CD1c-positive myeloid dendritic cell (primary cell): ENCODE data around the gene TCF7L2.
A peak's percentile ranks its signal among the peaks of the same experiment; 100 is the strongest.

ENCODE experiments used
- DNase-seq: peaks from one replicate; pipeline ENCODE4 v3.0.0-alpha.2; 2016; ENCODE audit errors: extremely low spot score

The TCF7L2 gene

DNA sequence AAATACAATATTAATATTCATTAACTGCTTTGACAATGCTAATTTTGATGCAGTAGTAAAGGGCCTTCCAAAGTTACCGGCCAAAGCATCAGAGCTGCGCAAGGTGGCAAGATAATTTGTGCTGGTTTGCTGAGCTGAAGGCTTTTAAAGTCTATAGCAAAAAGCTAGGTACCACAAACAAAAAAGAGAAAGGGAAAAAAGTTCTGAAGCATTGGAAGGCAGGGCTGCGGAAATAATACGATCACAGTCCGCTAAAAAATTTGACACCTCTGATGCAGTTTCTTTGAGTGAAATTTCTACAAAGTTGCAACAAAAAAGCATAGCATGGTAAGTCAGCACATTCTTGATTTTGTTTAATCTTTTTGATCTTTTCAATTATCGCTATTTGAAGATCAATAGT is 175.6 kb downstream of the TCF7L2 start:
- DNase-seq, result no peak

DNA sequence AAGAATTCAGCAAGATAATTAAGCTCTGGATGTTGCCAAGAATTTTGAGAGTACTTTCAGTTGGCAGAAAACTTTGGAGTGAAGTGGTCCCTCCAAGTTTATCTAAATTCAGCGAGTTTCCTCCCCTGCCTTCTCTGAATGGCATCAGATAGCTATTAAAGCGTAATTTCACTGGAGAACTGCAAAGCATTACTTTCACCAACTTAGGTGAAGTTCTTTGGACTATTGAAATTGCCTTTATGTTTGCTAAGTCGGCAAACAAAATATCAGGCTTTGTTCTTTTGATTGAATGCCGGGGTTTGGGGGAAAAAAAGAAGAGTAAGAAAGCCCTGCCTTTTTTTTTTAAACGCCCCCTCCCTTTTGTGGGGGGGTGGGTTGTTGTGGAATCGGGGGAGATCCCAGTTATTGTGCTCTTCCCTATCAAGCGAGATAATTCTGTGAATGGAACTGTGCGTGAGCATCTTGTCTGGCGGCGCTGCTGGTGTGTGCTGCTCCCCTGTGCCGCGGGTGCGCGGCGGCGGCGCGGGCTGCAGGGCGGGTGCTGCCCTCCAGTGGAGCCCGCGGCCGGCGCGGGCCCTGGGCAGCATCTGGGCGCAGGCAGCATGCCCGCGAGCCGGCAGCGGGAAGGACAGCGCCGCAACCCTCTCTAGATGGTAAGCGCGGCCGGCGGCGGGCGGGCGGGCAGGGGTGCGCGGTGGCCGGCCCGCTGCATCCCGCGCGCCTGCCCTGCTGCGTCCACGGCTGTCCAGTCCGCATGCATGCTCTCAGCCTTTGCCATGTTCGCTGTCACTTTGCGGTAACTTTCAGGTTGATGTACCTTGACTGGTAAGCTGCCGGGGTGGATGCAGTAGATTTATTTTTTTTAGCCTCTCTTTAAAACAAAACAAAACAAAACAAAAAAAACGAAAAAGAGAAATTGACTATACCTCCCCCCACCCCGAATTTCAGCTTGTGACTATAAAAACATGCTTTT is 176.5 kb downstream of the TCF7L2 start:
- DNase-seq, result peak; percentile 81

DNA sequence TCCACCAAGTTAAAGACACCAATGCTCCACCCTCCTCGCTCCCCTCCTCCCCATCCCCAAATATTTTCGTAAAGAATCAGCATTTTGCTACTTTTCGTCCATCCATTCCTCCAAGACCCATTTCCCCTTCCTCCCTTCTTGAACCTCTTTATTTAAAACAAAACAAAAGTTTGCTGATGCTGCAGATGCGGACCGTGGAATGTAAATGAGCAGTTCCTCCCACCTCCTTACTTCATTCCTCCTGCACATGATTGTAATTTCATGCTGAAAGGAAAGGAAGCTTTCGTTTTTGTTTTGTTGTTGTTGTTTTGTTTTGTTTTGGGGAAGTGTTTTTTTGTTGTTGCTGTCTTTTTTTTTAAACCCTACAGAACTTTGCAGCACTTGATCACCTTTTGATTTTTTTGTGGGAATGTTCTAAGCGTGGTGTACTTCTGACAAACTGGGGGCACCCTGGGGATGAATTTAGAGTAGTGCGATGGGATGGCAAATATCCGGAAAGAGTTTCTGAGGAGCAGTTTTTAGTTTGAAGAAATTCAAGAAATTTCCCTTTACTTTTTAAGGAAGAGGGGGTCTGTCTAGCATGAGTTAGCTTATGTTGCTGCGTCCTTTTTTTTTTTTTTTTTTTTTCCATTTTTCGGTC is 177.3 kb downstream of the TCF7L2 start:
- DNase-seq, result peak; percentile 11

DNA sequence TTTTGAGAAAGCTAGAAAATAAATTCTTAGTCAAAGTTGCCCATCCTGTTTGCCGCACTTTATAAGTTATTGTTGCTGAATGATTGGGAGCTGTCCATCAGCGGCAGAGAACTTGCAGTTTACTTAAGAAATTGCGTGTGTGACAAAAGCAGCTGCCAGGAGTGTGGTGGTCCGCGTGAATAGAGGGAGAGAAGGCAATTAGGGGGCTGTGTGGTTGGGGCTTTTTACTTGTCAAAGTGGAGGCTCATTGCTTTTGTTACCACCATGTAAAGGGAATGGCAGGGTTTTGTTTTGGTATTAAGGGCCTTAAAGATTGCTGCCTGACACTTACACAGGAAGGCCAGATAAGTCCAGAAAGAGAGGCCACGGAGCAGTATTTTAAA is 177.8 kb downstream of the TCF7L2 start:
- DNase-seq, result no peak

DNA sequence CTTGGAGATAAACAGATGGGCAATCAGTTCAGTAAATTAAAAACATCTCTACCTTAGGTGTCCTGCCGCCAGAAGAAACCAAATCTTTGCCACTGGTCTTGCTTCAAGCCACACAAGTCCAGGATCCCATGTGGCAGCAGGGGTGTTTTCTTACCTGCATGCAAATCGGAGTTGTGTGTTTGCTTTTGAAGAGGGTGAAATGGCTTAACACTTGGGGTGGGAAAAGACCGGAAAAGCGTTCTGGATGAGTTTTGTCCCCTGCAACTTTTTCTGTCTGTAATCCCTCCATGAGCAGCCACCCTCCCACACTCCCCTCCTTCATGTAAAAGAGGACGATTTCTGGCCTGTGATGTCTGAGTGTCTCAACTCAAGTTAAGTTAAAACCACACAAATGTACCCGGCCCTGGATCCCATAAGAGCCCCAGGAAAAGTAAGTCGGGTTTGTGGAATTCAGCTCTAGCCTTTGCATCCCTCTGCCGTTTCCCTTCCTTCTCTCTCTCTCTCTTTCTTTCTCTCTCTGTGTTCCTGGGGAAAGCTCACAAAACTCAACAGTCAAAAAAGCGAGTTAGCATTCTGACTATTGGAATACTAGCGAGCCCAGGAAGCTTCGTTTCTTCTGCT is 178.5 kb downstream of the TCF7L2 start:
- DNase-seq, result no peak

DNA sequence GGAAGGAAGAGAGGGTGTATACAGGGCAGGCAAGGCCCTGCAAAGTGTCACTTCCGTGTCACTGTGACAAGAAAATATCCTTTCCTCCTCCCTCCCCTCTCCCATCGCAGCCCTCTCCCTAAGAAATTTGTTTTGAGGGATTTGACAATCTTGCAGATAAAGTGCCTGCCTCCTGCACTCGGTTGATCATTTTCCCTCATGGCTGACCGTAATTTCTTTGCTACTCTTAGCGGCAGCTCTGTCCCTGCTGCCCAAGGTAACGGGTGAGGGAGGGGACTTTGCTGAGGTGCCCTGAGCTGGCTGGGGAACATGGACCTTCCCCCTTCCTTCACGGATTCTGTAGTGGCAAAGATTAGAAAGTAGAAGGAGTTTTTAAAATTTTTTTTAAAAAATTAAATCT is 179.1 kb downstream of the TCF7L2 start:
- no peak for DNase-seq

DNA sequence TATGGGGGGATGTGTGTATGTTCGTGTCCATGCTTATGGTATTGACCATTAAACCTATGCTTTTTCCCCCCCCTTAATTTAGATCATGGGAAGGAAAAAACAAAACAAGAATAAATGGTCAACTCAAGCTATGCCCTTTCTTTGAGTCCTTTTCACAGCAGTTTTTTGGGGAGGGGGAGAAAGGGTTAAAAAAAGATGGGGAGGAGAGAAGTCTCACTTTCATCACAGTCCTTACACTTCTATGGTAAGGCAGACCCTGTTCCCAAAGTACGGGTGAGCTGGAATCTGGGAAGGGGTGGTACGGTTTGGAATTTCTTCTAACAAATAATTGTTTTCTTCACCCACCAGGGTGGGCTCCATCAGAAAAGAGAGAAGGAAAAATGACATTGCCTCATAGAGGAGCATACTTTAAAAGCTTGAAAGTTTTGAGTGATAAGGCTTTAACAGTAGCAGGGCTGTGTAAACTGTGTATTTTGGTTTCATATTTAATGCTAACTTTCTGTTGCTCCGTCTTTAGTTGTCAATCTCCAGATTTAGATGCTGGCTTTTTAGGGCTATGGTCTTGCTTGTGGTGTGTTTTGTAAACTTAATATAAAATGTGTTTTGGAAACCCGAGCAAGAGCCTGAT is 180.1 kb downstream of the TCF7L2 start:
- DNase-seq, result no peak

DNA sequence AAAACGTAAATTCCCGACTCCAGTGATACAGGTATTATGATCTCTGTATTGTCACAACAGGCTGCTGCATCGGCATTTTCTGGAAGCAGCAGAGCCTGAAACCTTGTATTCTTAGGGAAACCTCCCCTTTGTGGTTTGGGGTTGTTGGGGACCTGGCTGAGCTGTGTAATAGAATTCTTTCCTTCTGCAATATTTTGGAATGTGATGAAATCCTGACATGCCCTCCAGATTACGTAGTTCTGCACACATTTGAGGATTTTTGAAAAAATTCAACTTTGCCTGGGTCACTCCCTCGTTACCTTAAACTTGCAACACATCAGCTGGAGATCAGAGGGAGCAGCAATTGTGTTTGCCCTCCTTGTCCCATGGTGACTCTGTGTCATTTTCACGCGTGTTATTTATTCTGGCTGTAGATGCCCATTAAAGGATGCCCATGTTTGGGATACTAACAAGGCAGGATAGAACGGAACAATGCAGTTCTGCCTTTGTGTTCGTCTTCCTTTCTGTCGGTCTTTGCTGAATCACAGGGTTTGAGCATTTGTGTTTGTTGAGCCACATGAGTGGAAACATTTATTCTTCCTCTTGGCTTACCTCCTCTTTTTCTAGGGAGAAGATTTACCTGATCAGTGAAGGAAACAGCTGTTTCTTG is 181.7 kb downstream of the TCF7L2 start:
- no peak for DNase-seq

DNA sequence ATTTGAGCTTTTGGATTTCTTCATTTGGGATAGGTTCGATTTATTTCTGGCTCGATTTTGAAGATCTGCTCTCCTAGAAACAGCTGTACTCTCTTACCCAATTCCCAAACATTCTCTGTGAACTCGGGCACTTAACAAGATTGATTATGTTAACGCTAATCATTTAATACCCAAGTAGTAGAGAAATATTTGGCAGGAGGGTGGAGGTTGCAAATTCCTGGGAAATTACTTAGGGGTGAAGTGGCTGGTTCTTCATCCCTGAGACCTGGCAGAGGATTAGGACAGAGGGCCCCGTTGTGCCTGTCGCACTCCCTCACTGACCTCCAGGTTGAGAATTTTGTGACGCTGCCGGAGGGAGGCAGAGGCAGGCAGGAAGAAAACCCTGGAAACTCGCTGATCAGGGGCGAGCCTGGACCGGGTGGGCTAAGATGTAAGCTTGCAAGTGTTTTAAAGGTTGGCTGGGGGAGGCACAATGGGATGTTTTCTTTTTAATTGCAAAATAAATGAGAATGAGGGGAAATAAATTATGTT is 182.6 kb downstream of the TCF7L2 start:
- no peak for DNase-seq

DNA sequence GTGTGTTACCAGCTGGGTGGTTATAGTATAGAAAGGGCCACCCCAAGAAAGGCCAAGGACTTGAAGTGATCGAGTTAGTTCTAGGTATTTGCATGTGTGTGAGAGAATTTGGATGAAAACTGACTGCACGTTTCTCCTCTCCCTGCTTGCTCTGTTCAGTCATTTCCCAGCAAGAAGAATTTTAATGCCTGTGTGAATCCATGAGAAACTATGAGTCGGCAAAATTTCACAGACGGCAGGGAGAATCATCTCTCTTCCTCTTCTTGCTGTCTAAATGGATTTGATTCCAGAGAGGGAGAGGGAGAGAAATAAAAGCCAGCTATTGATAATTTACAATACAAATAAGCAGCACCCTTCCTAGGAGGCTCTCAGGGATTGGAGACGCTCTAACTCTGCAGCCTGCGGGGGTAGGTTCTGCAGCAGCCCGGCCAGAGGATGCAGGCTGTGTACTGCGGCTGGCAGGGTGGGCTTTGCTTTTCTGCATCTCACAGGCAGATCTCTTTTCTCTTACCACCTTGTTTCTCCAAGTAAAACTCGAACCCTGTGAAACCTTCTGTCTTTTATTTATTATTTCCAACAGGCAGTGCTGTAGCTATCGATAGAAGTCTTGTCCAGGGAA is 183.6 kb downstream of the TCF7L2 start:
- peak; percentile 27 for DNase-seq

DNA sequence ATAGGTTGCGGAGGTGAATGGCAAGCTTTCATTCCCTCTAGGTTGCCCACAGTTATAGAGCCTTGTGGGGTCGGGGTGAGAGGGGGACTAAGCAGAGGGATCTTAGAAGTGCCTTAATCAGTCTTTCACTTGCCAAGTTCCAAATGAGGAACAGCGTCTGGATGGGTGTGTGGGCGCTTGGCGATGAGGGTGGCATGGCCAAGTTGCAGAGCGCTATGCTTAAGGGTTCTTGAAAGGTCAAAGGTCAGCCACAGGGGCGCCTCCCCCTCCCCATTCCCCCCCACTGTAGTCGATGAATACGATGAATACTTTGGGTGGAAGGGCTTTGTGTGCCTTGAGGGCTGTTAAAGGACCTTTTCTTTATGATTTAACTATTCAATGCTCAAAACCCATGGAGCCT is 185.0 kb downstream of the TCF7L2 start:
- DNase-seq, result peak; percentile 57

DNA sequence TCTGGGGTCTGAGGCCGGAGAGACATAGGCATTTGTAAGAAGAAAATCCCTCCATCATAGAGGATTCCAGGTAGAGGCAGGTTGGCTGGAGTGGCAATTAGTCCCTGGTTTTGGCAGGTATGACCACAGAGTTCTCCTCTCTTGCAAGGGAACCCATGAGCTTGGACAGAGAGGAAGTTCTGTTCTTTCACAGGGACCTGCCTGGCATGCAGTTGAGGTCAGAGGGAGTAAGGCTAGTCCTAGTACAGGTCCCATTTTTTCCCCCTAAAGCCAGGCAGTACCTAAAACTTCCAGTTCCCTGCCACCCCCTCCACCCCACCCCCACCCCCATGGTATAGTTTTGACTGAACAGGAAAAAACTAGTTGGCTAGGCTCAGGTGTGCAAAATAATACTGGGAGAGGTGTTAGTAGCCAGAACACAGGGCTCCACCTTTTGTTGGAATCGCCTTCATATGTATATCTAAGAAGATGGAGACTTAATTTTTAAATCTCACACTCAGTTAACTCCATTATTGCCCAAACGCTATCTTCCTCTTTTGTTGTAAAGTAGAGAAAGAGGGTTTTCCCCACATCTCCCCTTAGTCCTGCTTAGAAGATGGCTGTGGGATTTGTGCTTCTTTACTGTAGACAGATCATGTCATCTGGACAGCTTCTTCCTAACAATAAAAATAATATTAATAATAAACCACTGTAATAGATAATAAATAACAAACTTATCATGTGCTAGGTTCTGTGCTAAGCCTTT is 188.1 kb downstream of the TCF7L2 start:
- peak; percentile 34 for DNase-seq

DNA sequence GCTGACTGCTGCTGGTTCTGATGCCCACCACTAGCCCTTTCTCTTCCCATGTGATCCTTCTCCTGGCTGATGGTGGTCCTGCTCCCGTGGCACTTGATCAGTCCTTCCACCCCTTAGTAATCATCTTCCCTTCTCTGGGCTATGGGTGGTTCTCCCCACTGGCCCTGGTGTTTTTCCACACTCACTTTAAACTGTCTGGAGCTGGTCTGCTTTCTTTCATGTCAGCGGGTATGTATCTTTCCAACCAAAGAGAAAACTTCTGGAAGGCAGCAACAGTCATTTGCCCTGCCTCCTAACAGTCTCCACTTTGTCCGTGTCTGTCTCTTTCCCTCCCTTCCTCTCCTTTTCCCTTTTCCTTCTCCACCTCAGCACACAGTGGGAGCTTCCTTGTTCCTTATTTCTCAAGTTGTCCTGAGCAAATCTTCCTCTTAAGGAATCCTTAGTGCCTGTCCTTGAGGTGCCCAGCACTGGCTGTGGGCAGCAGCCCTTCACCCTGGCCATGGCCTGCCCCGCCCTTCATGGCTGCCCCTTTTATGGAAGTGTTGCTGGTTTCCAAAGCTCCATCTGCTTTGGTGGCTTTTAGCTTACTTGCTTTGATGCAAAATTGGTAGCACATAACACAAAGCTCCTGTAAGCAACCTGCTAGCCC is 189.0 kb downstream of the TCF7L2 start:
- no peak for DNase-seq

DNA sequence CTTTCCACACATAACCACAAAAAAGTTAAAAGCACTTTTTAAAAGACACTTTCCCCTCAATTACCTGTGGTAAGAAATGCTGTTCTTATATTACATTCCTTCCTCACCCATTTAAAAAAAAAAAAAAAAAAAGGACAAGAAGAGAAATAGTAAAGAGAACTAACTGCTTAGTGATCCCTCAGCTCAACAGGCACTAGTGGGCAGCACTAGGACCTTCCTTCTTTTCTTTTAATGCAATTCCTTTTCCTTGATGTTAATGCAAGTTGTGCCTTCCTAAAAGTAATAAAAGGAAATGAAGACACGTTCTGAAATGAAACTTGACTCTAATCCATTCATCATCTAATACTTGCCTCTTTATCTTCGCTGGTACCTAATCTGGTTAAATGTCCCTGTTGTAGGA is 189.7 kb downstream of the TCF7L2 start:
- DNase-seq, result no peak

DNA sequence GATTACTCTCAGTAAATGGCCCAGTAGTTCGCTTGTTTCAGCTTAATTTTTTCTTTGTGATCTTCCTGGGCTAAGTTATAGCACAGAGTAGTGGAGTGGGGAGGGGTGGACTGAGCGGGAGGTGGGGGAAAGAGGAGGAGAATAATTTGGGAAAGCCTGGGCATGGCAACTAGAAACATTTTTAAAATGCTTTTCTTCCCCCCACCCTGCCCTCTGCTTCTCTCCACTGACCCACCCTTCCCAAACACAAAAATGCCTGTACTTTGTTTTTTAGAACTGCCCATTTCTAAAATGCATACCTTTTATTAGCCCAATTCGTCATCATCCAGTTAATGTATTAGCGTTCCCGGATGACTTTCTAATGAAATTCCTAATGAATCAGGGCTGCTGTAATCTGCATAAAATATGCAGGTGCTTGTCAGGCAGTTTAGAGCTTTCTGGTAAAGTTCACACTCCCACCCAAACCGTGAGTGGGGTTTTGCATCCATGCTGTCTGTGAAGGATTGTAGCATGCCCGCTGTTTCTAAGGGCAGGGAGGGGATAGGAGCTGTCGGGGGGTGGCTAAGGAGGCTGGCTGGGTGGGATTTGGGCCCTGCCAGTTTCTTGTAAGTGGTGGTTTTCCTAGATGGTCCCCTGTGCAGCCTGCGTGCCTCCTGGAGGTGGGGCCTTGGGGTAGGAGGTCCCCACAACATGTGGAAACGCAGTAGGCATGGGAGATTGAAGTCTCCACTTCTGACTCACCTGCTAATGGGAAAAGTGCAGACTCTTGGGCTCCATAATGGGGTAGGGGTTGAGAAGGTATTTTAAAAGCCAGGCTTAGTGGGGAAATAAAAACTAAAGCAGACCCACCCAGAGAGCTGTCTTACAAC is 190.3 kb downstream of the TCF7L2 start:
- DNase-seq, result no peak

DNA sequence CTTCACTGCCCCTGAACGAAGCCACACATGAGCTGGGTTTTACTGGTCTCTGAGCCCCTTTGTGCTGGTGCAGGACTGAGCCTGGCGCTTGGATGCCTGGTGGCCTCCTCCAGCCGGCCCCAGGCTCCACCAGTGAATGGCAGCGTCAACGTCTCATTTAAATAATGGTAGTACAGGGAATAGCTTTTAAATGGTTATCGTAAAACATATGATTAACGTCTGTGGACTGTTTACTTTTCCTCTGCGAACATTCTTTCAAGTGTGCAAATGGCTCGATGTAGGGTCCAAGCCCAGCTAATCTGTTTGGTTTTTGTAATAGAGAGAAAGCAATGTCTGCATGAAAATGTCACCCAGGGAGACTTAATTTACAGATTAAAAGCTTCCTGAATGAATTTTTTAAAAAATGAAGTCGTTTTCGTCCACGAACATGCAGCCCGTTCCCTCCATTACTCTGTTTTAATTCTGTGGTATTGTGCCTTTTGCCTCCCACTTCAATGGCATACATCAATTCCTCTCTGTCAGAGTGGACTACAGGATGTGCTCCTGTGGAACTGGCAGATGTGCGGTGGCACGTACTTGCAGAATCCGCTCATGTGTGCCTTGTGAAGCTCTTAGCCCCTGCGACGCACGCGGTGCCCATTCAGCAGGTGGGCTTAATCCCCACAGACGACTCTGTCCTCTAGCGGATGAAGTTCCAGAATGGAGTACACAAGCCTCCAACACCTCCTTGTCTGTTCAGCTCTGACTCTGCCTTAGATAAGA is 192.7 kb downstream of the TCF7L2 start:
- DNase-seq, result no peak

DNA sequence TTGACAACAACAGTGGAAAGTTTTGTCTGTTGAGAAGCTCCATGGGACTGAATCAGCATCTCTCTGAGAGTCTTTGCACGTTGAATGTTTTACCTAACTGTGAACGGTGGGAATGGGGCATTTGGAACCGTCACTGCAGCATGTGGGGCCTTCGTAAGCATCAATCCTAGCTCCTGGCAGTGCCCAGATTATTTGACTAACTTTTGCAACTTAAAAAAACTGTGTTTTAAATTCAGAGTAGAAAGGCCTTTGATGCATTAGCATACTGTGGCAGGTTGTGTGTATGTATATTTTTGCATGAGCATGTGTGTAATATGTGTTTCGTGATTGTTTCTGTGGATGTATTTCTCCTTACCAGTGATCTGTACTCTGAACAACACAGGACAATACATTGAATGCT is 194.5 kb downstream of the TCF7L2 start:
- DNase-seq, result no peak
